RWPE1 (cell line): ENCODE data around the gene SLC25A39.

Experiments used
- CTCF ChIA-PET: fragments of 350-600 bp; sonication (Branson Sonifier 250); formaldehyde crosslinking; extraction: SDS; loops from one replicate; lab custom pipeline; 2021; lab: Yijun Ruan, JAX
- POLR2A ChIA-PET: fragments of 400-600 bp; formaldehyde crosslinking; extraction: SDS; loops from one replicate; lab custom pipeline; 2020; ENCODE audit warnings: antibody characterized with exemption; ENCODE audit not compliant: low non-redundant PET; lab: Yijun Ruan, JAX
- DNase-seq: peaks from one replicate; pipeline ENCODE4 v3.0.0; 2012; ENCODE audit warnings: low spot score
- H3K27ac ChIP-seq: fragments of 450-650 bp; 2 replicates; pipeline ENCODE4 v1.5.1; 2017
- TF ChIP-seq, protein P1 (sequence below): fragments of 450-650 bp; conservative IDR thresholded peaks from 2 replicates; pipeline ENCODE4 v1.5.1; 2017; ENCODE audit warnings: low read depth, mild to moderate bottlenecking

SLC25A39 gene

DNA sequence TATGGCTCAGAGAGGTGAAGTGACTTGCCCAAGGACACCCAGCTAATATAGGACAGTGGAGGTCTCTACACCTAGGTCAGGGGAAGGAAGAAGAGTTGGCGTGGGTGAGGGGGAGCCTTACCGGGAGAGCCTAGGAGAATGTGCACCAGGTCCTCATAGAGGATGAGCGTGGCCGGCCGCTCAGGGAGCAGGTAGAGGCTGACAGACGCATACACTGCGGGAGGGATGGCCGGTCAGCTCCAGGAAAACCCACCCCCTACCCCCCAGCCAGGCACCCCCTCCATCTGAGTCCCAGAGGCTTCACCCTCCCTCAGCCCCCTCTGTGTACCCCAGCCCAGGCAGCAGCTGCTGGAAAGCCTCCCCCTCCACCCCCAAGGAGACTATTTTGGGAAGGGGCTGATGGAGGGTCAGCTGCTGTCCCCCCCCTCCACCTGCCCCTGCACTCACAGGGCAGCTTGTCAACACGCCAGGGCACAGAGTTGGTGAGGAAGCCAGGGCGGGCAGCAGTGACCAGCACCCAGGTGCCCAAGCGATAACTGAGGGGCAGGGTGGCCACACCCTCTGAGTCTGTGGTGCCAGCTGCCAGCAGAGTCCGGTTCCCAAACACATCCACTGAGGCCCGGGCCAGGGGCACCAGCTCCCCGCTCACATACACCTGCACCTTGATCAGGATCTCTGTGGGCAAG is 35.0 kb upstream of the SLC25A39 start:
- CTCF ChIA-PET: interaction anchor here (0.6 to 0.7 kb wide), 3 partner anchors 15 to 50 kb away, joined by 3 read pairs; partner anchors contain the start of gene GRN
- TF ChIP-seq, protein P1, sequence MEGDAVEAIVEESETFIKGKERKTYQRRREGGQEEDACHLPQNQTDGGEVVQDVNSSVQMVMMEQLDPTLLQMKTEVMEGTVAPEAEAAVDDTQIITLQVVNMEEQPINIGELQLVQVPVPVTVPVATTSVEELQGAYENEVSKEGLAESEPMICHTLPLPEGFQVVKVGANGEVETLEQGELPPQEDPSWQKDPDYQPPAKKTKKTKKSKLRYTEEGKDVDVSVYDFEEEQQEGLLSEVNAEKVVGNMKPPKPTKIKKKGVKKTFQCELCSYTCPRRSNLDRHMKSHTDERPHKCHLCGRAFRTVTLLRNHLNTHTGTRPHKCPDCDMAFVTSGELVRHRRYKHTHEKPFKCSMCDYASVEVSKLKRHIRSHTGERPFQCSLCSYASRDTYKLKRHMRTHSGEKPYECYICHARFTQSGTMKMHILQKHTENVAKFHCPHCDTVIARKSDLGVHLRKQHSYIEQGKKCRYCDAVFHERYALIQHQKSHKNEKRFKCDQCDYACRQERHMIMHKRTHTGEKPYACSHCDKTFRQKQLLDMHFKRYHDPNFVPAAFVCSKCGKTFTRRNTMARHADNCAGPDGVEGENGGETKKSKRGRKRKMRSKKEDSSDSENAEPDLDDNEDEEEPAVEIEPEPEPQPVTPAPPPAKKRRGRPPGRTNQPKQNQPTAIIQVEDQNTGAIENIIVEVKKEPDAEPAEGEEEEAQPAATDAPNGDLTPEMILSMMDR: no peak
- POLR2A ChIA-PET: no interaction called here
- H3K27ac ChIP-seq: no peak overlapping the region
- DNase-seq: no peak

DNA sequence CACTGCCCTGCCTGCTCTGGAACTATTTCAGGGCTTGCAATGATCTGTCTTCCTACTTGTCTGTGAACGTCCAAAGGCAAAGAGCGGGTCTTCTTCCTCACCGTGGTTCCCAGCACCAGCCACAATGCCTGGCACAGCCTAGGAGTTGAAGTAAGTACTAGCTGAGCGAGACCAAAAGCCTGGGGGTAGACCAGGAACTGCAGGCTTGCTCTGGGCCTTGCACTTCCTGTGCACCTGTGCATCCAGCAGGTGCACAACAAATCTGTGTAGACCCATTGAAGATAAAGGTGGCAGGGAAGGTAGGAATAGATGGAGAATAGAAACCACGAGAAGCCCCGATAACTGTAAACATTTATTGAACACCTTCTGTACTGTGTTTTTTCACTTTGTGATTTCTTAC is 34.4 kb upstream of the SLC25A39 start:
- DNase-seq: no peak
- H3K27ac ChIP-seq: no peak overlapping the region
- ChIA-PET CTCF (interaction anchor here (0.7 kb wide), 1 partner anchor 632 kb away, joined by 4 read pairs; no protein-coding TSS in a partner anchor), POLR2A (no interaction called here)
- TF ChIP-seq, protein P1: no peak

DNA sequence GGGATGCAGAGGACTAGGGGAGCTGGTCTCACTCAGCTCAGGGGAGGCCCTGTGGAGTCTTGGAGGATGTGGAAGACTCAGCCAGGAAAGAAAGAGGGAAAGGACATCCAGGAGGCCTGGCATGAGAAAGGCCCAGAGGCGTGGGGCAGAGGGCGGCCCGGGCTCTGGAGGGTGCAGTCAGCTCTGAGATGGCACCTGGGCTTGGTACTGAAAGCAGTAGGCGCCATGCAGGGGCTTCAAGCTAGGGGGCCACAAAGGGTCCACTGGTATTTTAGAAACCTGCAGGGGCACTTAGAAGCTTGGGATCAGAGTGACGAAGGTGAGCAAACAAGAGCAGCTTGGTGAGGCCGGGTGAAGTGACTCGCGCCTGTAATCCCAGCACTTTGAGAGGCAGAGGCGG is 33.4 kb upstream of the SLC25A39 start:
- DNase-seq: no peak
- ChIA-PET POLR2A (interaction anchor here (0.5 kb wide), 1 partner anchor 156 kb away, joined by 3 read pairs; no protein-coding TSS in a partner anchor), CTCF (no interaction called here)
- TF ChIP-seq, protein P1: no peak
- H3K27ac ChIP-seq: no peak overlapping the region

DNA sequence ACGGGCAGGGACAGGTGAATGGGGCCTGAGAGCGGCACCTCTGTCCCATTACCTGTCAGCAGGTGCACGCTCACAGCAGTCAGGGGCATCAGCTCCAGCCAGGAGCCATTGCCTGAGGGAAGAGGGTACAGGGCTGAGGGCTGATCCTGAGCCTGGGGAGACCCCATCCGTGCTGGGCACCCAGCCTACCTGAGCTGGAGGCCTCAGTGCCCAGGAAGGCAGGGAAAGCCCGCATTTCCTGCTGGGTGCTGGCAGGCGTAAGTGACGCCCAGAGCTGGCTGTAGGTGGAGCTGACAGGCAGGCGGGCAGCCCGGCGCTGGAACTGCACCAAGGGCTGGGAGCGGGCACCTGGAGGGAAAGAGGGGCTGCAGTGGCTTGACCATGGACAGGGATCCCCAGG is 31.6 kb upstream of the SLC25A39 start:
- CTCF ChIA-PET: interaction anchor here (0.6 to 0.9 kb wide), 2 partner anchors 202 to 205 kb away, joined by 3 read pairs; no protein-coding TSS in a partner anchor
- POLR2A ChIA-PET: no interaction called here
- no peak overlapping the region for H3K27ac ChIP-seq
- TF ChIP-seq, protein P1: no peak
- DNase-seq: no peak

DNA sequence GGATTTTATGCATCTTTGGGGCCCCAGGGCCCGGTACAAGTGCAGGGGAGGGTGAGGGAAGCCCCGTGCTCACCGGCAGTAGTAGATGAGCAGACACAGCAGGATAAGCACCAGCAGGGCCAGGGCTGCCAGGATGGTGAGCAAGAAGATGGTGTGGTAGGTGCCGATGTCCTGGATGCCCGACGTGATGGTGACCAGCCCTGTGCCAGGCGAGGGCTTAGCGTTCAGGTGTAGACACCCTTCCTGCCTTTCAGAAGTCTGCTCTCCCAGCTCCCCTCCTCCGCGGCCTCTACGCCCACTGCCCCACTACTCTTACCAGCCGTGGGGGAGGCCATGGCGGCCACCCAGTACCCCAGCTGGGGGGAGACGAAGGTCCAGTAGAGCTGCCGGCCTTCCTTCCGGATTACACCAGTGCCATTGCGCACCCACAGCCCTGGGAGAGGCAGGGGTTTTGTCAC is 31.0 kb upstream of the SLC25A39 start:
- ChIA-PET CTCF (interaction anchor here (0.6 to 3.1 kb wide), 4 partner anchors 7 to 205 kb away, joined by 3 to 19 read pairs (median 4); partner anchors contain the start of gene FAM171A2), POLR2A (no interaction called here)
- TF ChIP-seq, protein P1: no peak
- no peak overlapping the region; the same call in 1 of the 2 replicates for H3K27ac ChIP-seq
- DNase-seq: no peak

DNA sequence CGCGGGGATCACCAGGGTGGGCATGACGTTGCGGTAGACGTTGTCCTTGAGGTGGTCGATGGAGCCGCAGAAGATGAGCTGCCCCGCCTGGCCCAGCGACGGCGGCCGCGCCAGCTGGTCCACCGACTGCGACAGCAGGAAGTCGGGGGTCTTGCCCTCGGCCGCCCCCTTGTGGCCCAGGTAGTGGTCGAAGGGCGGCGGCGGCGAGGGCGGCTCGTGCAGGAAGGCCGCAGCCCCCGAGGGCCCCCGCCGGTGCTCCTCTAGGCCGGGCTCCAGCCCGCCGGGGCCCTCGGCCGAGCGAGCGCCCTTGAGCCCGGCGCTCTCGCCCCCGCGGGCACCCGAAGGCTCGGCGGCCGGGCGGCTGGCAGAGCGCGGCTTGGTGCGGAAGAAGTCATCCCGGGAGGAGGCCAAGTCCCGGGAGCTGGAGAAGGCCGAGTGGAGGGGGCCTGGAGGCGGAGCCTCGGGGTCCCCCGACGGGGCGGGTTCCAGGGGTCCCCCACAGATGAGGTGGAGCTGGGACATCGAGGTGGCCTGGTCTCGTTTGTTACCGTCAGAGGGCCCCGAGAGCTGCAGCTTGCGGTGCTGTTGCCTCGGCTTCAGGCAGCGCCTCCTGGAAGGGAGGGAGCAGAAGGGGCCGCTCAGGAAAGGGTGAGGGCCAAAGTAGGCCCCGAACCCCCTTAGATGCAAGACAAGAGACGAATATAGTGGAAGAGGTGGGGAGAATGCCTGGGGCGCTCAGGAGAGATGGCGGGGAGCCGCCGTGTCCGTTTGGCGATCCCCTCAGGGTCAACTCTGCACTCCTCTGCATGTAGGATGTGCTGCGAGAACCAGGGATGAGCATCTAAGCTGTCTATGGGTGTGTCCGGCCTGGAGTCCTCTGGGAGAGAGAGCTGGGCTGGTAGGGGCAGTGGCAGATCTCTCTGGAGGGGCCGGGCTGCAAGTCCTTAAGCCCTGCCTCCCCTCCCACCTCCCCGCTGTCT is 30.2 kb upstream of the SLC25A39 start:
- TF ChIP-seq, protein P1: peak; percentile 49
- no peak for DNase-seq
- POLR2A ChIA-PET: no interaction called here

More for the DNA sequence above, 30.2 kb upstream of the SLC25A39 start:
- no peak overlapping the region; the same call in 1 of the 2 replicates for H3K27ac ChIP-seq
- CTCF ChIA-PET: interaction anchor here (0.6 to 3.1 kb wide), 6 partner anchors 8 to 454 kb away, joined by 3 to 19 read pairs (median 4); partner anchors contain the start of gene FAM171A2
